PC-3 (cell line): ENCODE measurements around the gene CENPO.

ENCODE experiments used
- CTCF ChIP-seq: fragments of 300-600 bp; sonication (generic); conservative IDR thresholded peaks from 2 replicates; pipeline ENCODE4 v1.5.1; 2017; ENCODE audit warnings: antibody characterized with exemption, low read depth, mild to moderate bottlenecking, low read length
- EZH2 ChIP-seq: fragments of 300-600 bp; sonication (generic); IDR thresholded peaks from one replicate; pipeline ENCODE4 v1.6.1; 2017; ENCODE audit warnings: antibody characterized with exemption, mild to moderate bottlenecking, low read length; ENCODE audit not compliant: unreplicated experiment
- EZH2phosphoT487 ChIP-seq: fragments of 300-600 bp; sonication (generic); IDR thresholded peaks from 2 replicates; pipeline ENCODE4 v1.6.1; 2018; ENCODE audit warnings: mild to moderate bottlenecking, antibody characterized with exemption, low read length, borderline replicate concordance

- no peak for TF ChIP-seq EZH2
- no peak for TF ChIP-seq CTCF
- no peak for TF ChIP-seq EZH2phosphoT487
Observed at GRCh38 chr2:24866946-24867345, 73.7 kb downstream of the CENPO start.
